GM10248 (cell line): ENCODE measurements around the gene ZPR1.

Experiments
- CTCF ChIA-PET: fragments of 300-600 bp; sonication (Branson Sonifier 250); formaldehyde crosslinking; extraction: SDS; loops from one replicate; lab custom pipeline; 2021; ENCODE audit warnings: antibody characterized with exemption; lab: Yijun Ruan, JAX
- POLR2A ChIA-PET: fragments of 350-650 bp; sonication (Branson Sonifier 250); formaldehyde crosslinking; extraction: SDS; loops from one replicate; lab custom pipeline; 2020; ENCODE audit warnings: antibody characterized with exemption; lab: Yijun Ruan, JAX
- DNase-seq: peaks from one replicate; pipeline ENCODE4 v3.0.0; 2012; ENCODE audit errors: extremely low spot score
- CTCF ChIP-seq: IDR thresholded peaks from 2 replicates; pipeline ENCODE4 v1.5.1; 2012; ENCODE audit warnings: mild to moderate bottlenecking, low read depth; ENCODE audit errors: extremely low read depth, missing control alignments, control extremely low read depth

ZPR1 gene

GRCh38 chr11:116732271-116733042 is 55.4 kb downstream of the ZPR1 start:
- POLR2A ChIA-PET: no interaction called here
- peak; percentile 84 for TF ChIP-seq CTCF
- CTCF ChIA-PET: interaction anchor here (0.6 to 8.2 kb wide), 30 partner anchors 9 to 494 kb away, joined by 3 to 97 read pairs (median 3); partner anchors contain the start of gene ZPR1

GRCh38 chr11:116731821-116732220 is 56.0 kb downstream of the ZPR1 start:
- CTCF ChIA-PET: interaction anchor here (0.7 to 8.2 kb wide), 17 partner anchors 8 to 495 kb away, joined by 3 to 97 read pairs (median 5); no protein-coding TSS in a partner anchor
- no peak for TF ChIP-seq CTCF
- DNase-seq: no peak
- POLR2A ChIA-PET: no interaction called here

More at GRCh38 chr11:116732271-116733042, 55.4 kb downstream of the ZPR1 start:
- DNase-seq: peak; percentile 90

- no peak for TF ChIP-seq CTCF
- no peak for DNase-seq
- CTCF ChIA-PET: interaction anchor here (1.9 to 8.2 kb wide), 6 partner anchors 11 to 495 kb away, joined by 5 to 97 read pairs (median 18); no protein-coding TSS in a partner anchor
- POLR2A ChIA-PET: no interaction called here
Observed at GRCh38 chr11:116731097-116731761, 56.6 kb downstream of the ZPR1 start.

- no peak for DNase-seq
- ChIA-PET POLR2A (no interaction called here), CTCF (no interaction called here)
- TF ChIP-seq CTCF: no peak
Observed at GRCh38 chr11:116730601-116731000, 57.2 kb downstream of the ZPR1 start.

GRCh38 chr11:116730241-116730561 is 57.6 kb downstream of the ZPR1 start:
- ChIA-PET POLR2A (no interaction called here), CTCF (interaction anchor here (1.3 kb wide), 1 partner anchor 12 kb away, joined by 5 read pairs; no protein-coding TSS in a partner anchor)
- TF ChIP-seq CTCF: no peak
- DNase-seq: no peak

GRCh38 chr11:116729501-116730240 is 58.2 kb downstream of the ZPR1 start:
- no peak for TF ChIP-seq CTCF
- CTCF ChIA-PET: interaction anchor here (1.3 to 1.8 kb wide), 2 partner anchors 9 to 13 kb away, joined by 5 to 8 read pairs; no protein-coding TSS in a partner anchor
- POLR2A ChIA-PET: no interaction called here
- no peak for DNase-seq
